CD14-positive monocyte (primary cell): ENCODE measurements around the gene PHLDA2. TPM values are rescaled to one million over a fixed set of nuclear protein-coding genes. Genes with fewer than 3 reads are reported as not detected.
A peak's percentile ranks its signal among the peaks of the same experiment; 100 is the strongest.

Experiments
- DNase-seq, 3 donors: peaks; one replicate each; pipeline ENCODE4 v3.0.0-alpha.2; 2011 to 2022
- H2AFZ ChIP-seq: 2 replicates; pipeline ENCODE4 v1.6.0; 2012; ENCODE audit warnings: mild to moderate bottlenecking, low read depth, low read length, inconsistent platforms; ENCODE audit not compliant: insufficient read depth, poor library complexity, severe bottlenecking
- H3K27ac ChIP-seq, 2 donors: 1 replicate in 1 of 2; 2 replicates in 1 of 2; pipeline ENCODE4 v1.5.1; 2012 to 2013; ENCODE audit warnings: low read length in 2 of 2, control low read depth in 1 of 2, inconsistent platforms in 1 of 2, low read depth in 1 of 2, mild to moderate bottlenecking in 1 of 2
- H3K27me3 ChIP-seq, 2 donors: one replicate each; pipeline versions ENCODE4 v1.6.0 to v1.6.1; 2011 to 2013; ENCODE audit warnings: low read length in 2 of 2; ENCODE audit not compliant: control insufficient read depth in 2 of 2, insufficient read depth in 2 of 2
- H3K36me3 ChIP-seq, 2 donors: replicated peaks in 1 of 2; 1 replicate in 1 of 2; 2 replicates in 1 of 2; pipeline versions ENCODE4 v1.5.1 to v1.6.1; 2012 to 2013; ENCODE audit warnings: low read length in 2 of 2, control low read depth in 1 of 2, inconsistent platforms in 1 of 2, mild to moderate bottlenecking in 1 of 2; ENCODE audit not compliant: insufficient read depth in 2 of 2, control insufficient read depth in 1 of 2
- H3K4me1 ChIP-seq, 2 donors: 1 replicate in 1 of 2; 2 replicates in 1 of 2; pipeline versions ENCODE4 v1.5.1 to v1.6.1; 2012 to 2013; ENCODE audit warnings: low read length in 2 of 2, control low read depth in 1 of 2, inconsistent platforms in 1 of 2, mild to moderate bottlenecking in 1 of 2, moderate library complexity in 1 of 2; ENCODE audit not compliant: insufficient read depth in 2 of 2, control insufficient read depth in 1 of 2
- H3K4me2 ChIP-seq: replicated peaks from 2 replicates; pipeline ENCODE3; 2012; ENCODE audit warnings: low read length, moderate library complexity, mild to moderate bottlenecking; ENCODE audit not compliant: poor library complexity, severe bottlenecking; ENCODE audit errors: extremely low read depth
- H3K4me3 ChIP-seq, 3 experiments: fragments of 200-600 bp in 1 of 3; sonication (generic) in 1 of 3; replicated peaks in 1 of 3; 1 replicate in 2 of 3; 2 replicates in 1 of 3; pipeline ENCODE4 v1.5.1; 2011 to 2013; ENCODE audit warnings: low read length in 3 of 3, mild to moderate bottlenecking in 3 of 3, control low read depth in 2 of 3, low read depth in 2 of 3, inconsistent platforms in 1 of 3, moderate library complexity in 1 of 3
- H3K79me2 ChIP-seq: 2 replicates; pipeline ENCODE4 v1.6.0; 2012; ENCODE audit warnings: mild to moderate bottlenecking, control low read depth, inconsistent platforms, low read length, moderate library complexity; ENCODE audit not compliant: insufficient read depth
- H3K9ac ChIP-seq: 2 replicates; pipeline ENCODE4 v1.6.0; 2017; ENCODE audit warnings: low read length, mild to moderate bottlenecking; ENCODE audit not compliant: insufficient read depth, poor library complexity, severe bottlenecking
- H3K9me3 ChIP-seq, 2 donors: replicated peaks in 1 of 2; 1 replicate in 1 of 2; 2 replicates in 1 of 2; pipeline versions ENCODE4 v1.5.1 to v1.6.1; 2012 to 2013; ENCODE audit warnings: low read length in 2 of 2, control low read depth in 1 of 2; ENCODE audit not compliant: control insufficient read depth in 1 of 2, insufficient read depth in 1 of 2
- H4K20me1 ChIP-seq: 2 replicates; pipeline ENCODE4 v1.6.0; 2012; ENCODE audit warnings: mild to moderate bottlenecking, low read length, control low read depth, moderate library complexity; ENCODE audit not compliant: insufficient read depth
- H3K27ac Mint-ChIP-seq, 7 donors: one replicate each; pipeline ENCODE4 v1.8.0; 2020; ENCODE audit warnings: mild to moderate bottlenecking in 7 of 7, mixed read lengths in 7 of 7, moderate library complexity in 6 of 7, inconsistent platforms in 2 of 7
- H3K27me3 Mint-ChIP-seq, 3 donors: one replicate each; pipeline ENCODE4 v1.8.0; 2021 to 2022; ENCODE audit warnings: low read depth in 3 of 3, mild to moderate bottlenecking in 3 of 3, mixed read lengths in 3 of 3, moderate library complexity in 3 of 3, inconsistent platforms in 1 of 3
- H3K36me3 Mint-ChIP-seq, 2 donors: one replicate each; pipeline ENCODE4 v1.8.0; 2020; ENCODE audit warnings: mixed read lengths in 2 of 2, inconsistent platforms in 1 of 2, mild to moderate bottlenecking in 1 of 2
- H3K4me1 Mint-ChIP-seq: one replicate; pipeline ENCODE4 v1.8.0; 2020; ENCODE audit warnings: mild to moderate bottlenecking, mixed read lengths
- H3K4me3 Mint-ChIP-seq, 2 donors: one replicate each; pipeline ENCODE4 v1.8.0; 2020; ENCODE audit warnings: mild to moderate bottlenecking in 2 of 2, mixed read lengths in 2 of 2, moderate library complexity in 1 of 2
- H3K9me3 Mint-ChIP-seq, 7 donors: one replicate each; pipeline ENCODE4 v1.8.0; 2020 to 2022; ENCODE audit warnings: mixed read lengths in 7 of 7, mild to moderate bottlenecking in 6 of 7, moderate library complexity in 6 of 7, inconsistent platforms in 2 of 7
- CTCF ChIP-seq: fragments of 200-600 bp; IDR thresholded peaks from one replicate; pipeline ENCODE4 v1.8.0; 2022; ENCODE audit warnings: antibody characterized with exemption, mild to moderate bottlenecking
- WGBS: methylation state at CpG from one replicate; pipeline ENCODE4 v1.1.5; 2013; ENCODE audit warnings: missing lambda C conversion rate; ENCODE audit not compliant: insufficient coverage; 5-methylcytosine and 5-hydroxymethylcytosine counted together
- intact Hi-C, 2 donors: fragments of 100-400 bp; cut with micrococcal nuclease; formaldehyde crosslinking; loops; one replicate each; pipeline versions ENCODE4 v1.15.0 to v1.15.1; 2023
- polyA plus RNA-seq, 3 donors: library from polyadenylated mRNA; depleted of rRNA in 1 of 3; unstranded in 2 of 3; stranded (reverse) in 1 of 3; fragments of 300-500 nt in 2 of 3; fragments of >200 nt in 1 of 3; fragmentation: Illumina TruSeq in 2 of 3; gene quantifications; 1 replicate in 2 of 3; 2 replicates in 1 of 3; pipeline ENCODE4 v1.2.3, GENCODE V29; 2012 to 2021

Gene PHLDA2
- polyA plus RNA-seq, 3 donors: 2.6 to 54.5 (median 4.7) TPM

GRCh38 chr11:2931771-2932738, 2.8 kb upstream of the PHLDA2 start:
- peak overlapping the region; percentile 65 for H3K4me2 ChIP-seq
- H3K27ac Mint-ChIP-seq: peak overlapping the region; percentile 95 to 99 (median 98)
- peaks cover 50 to 66% of the 10 kb centered on the region in 2 donors for H3K4me1 ChIP-seq

More at GRCh38 chr11:2931771-2932738, 2.8 kb upstream of the PHLDA2 start:
- Histone ChIP-seq H3K27ac (peak overlapping the region; percentile 98), H3K79me2 (no peaks in the 10 kb centered on the region), H3K36me3 (no peaks in the 10 kb centered on the region), H3K4me3 (no peak overlapping the region), H4K20me1 (peaks cover 16% of the 10 kb centered on the region), H2AFZ (no peak overlapping the region), H3K9me3 (peaks cover 3 to 10% of the 10 kb centered on the region in 2 donors), H3K9ac (peak overlapping the region; percentile 82), H3K27me3 (peaks cover 5 to 23% of the 10 kb centered on the region in 2 donors)
- H3K9me3 Mint-ChIP-seq: peaks cover 0 to 14% (median 5%) of the 10 kb centered on the region in 7 donors
- H3K27me3 Mint-ChIP-seq: peaks cover 23 to 44% (median 28%) of the 10 kb centered on the region in 3 donors
- H3K4me3 Mint-ChIP-seq: peak overlapping the region in 1 of 2 donors; percentile 67
- TF ChIP-seq CTCF: no peak
- intact Hi-C loops: loop anchor here (2.0 to 5.0 kb wide), 3 partner anchors 35 to 105 kb away; partner anchors contain the start of gene NAP1L4 (in 2 of the 2)
- peaks cover 4 to 10% of the 10 kb centered on the region in 2 donors for H3K36me3 Mint-ChIP-seq
- 82% methylated on average over 9 of the region's 13 CpGs for WGBS
- DNase-seq: no peak
- peaks cover 41% of the 10 kb centered on the region for H3K4me1 Mint-ChIP-seq
